Measurements from ENCODE around the gene SMC4.

DNA sequence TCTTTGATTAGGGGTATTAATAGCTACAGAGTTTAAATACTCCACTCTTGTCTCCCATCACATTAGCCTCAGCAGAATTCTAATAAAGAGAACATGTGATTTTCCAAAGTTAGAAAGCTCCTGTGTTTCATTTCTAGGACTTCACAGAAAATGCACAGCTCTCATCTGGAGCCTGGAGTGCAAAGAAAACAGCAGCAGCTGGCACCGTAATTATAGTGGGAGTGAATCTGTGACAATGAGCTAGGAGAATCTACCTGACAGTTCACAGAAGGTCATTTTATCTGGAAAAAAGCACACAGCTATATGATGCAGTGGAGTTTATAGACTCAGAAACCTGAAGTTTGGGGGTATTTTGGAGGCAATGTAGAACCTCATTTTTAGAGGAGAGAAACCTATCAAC is 55.5 kb downstream of the SMC4 start:
- TF ChIP-seq FOXA1 (IDR thresholded peaks at IDR 0.05), result no peak
- no peak for TF ChIP-seq SP1 (IDR thresholded peaks at IDR 0.05)
- TF ChIP-seq BHLHE40 (IDR thresholded peaks at IDR 0.05; ENCODE audit: borderline replicate concordance), result no peak
- TF ChIP-seq SUZ12 (IDR thresholded peaks at IDR 0.05), result no peak
- TF ChIP-seq ARNT (IDR thresholded peaks at IDR 0.05), result no peak
- no peak for TF ChIP-seq ELF4 (IDR thresholded peaks at IDR 0.05)
- TF ChIP-seq FOXM1 (IDR thresholded peaks at IDR 0.05; ENCODE audit: borderline replicate concordance), result no peak
- TF ChIP-seq NFRKB (IDR thresholded peaks at IDR 0.05), result no peak
